ENCODE measurements around the gene CENPU. TPM values are rescaled to one million over a fixed set of nuclear protein-coding genes. Genes with fewer than 3 reads are reported as not detected.

CENPU gene
- total and polyA plus RNA-seq, 2 experiments from 2014 or later: 88.3 to 186 TPM

GRCh38 chr4:184675821-184676492 is 57.9 kb downstream of the CENPU start:
- no peaks in the 10 kb centered on the region for H3K9me2 ChIP-seq (ENCODE audit: insufficient read depth)
- H3K27me3 ChIP-seq (ENCODE audit: insufficient read depth): no peaks in the 10 kb centered on the region
- Mint-ChIP-seq H3K27me3 (ENCODE audit: insufficient read depth, low read depth, poor library complexity) (peaks cover 4% of the 10 kb centered on the region), H3K9me3 (peaks cover 10% of the 10 kb centered on the region), H3K4me3 (no peak overlapping the region), H3K27ac (no peak overlapping the region), H3K4me1 (no peaks in the 10 kb centered on the region), H3K36me3 (ENCODE audit: low read depth) (peaks cover 40% of the 10 kb centered on the region)
- H3K4me2 ChIP-seq: no peak overlapping the region
- no peak for DNase-seq (ENCODE audit: low spot score)
- no peak overlapping the region for H3K27ac ChIP-seq (ENCODE audit: low read depth)
- H2AFZ ChIP-seq: no peak overlapping the region
- 0 out of 2 replicates have a peak, but pooled peaks cover 2% of the 10 kb centered on the region for H3K36me3 ChIP-seq (ENCODE audit: insufficient read depth)
- H3K79me2 ChIP-seq (replicated peaks; ENCODE audit: insufficient read depth): no peaks in the 10 kb centered on the region
- no peaks in the 10 kb centered on the region for H4K20me1 ChIP-seq (replicated peaks; ENCODE audit: insufficient read depth)
- 0 out of 2 replicates have a peak, but pooled peaks cover 3% of the 10 kb centered on the region for H3F3A ChIP-seq (replicated peaks; ENCODE audit: low read depth)
- no peak overlapping the region for H3K4me3 ChIP-seq
- TF ChIP-seq ZNF114 (CRISPR knock-in tag; IDR thresholded peaks at IDR 0.05): no peak
- TF ChIP-seq NANOG (IDR thresholded peaks at IDR 0.05; ENCODE audit: borderline replicate concordance): no peak
- no peak for TF ChIP-seq ETS1 (IDR thresholded peaks at IDR 0.05)
- no peak for TF ChIP-seq CTCF (conservative IDR thresholded peaks at IDR 0.05; ENCODE audit: low read depth in 2 of 2)
- no peak for TF ChIP-seq REST (IDR thresholded peaks at IDR 0.05; ENCODE audit: unreplicated experiment)
- no peak for TF ChIP-seq STAT1 (IDR thresholded peaks at IDR 0.05; ENCODE audit: unreplicated experiment)
- TF ChIP-seq EZH2 (IDR thresholded peaks at IDR 0.05; ENCODE audit: low read depth, unreplicated experiment): no peak
- TF ChIP-seq CREB1 (CRISPR knock-in tag; IDR thresholded peaks at IDR 0.05; ENCODE audit: low read depth): no peak
- no peak for TF ChIP-seq EZH2phosphoT487 (IDR thresholded peaks at IDR 0.05; ENCODE audit: unreplicated experiment)
- no peak for TF ChIP-seq POLR2AphosphoS5 (IDR thresholded peaks at IDR 0.05; ENCODE audit: low read depth)
- no peak for TF ChIP-seq ZNF462 (CRISPR knock-in tag; IDR thresholded peaks at IDR 0.05)
- no peak for TF ChIP-seq JUNB (IDR thresholded peaks at IDR 0.05; ENCODE audit: unreplicated experiment)
- TF ChIP-seq ZNF331 (CRISPR knock-in tag; IDR thresholded peaks at IDR 0.05; ENCODE audit: low read depth): no peak
- H3K4me1 ChIP-seq (ENCODE audit: insufficient read depth): no peaks in the 10 kb centered on the region
- no peak for ATAC-seq

Measured in GM23338 (cell line).